Measurements from ENCODE around the gene HNRNPL.

DNA sequence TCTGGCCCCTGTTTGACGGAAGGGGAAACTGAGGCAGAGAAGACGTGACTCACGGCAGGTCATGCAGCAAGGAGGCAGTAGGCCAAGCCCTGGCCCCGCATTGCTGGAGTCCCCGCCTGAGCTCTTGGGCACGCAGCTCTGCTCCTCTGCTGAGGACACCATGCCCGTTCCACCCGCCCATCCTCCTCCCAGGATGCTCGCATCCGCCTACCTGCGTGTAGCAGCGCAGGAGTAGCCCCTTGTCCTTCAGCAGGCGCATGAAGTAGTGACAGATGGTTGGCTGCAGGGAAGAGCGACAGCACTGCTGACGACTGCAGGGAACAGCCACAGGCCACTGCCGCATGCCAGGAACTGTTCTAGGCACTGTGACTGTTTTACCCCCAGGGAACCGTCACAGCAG lies 39.1 kb upstream of the HNRNPL start:
- TF ChIP-seq EZH2 (IDR thresholded peaks at IDR 0.05; ENCODE audit: insufficient read depth, poor library complexity, severe bottlenecking), result no peak
- no peak for TF ChIP-seq EZH2phosphoT487 (IDR thresholded peaks at IDR 0.05; ENCODE audit: insufficient read depth, low read depth)
